CD14-positive monocyte (primary cell): Measurements from ENCODE around the gene ARHGAP18. TPM values are rescaled to one million over a fixed set of nuclear protein-coding genes. Genes with fewer than 3 reads are reported as not detected.

Source experiments
- DNase-seq, 3 donors: peaks; one replicate each; pipeline ENCODE4 v3.0.0-alpha.2; 2011 to 2022
- H2AFZ ChIP-seq: 2 replicates; pipeline ENCODE4 v1.6.0; 2012; ENCODE audit warnings: mild to moderate bottlenecking, low read depth, low read length, inconsistent platforms; ENCODE audit not compliant: insufficient read depth, poor library complexity, severe bottlenecking
- H3K27ac ChIP-seq, 2 donors: 1 replicate in 1 of 2; 2 replicates in 1 of 2; pipeline ENCODE4 v1.5.1; 2012 to 2013; ENCODE audit warnings: low read length in 2 of 2, control low read depth in 1 of 2, inconsistent platforms in 1 of 2, low read depth in 1 of 2, mild to moderate bottlenecking in 1 of 2
- H3K27me3 ChIP-seq, 2 donors: one replicate each; pipeline versions ENCODE4 v1.6.0 to v1.6.1; 2011 to 2013; ENCODE audit warnings: low read length in 2 of 2; ENCODE audit not compliant: control insufficient read depth in 2 of 2, insufficient read depth in 2 of 2
- H3K36me3 ChIP-seq, 2 donors: replicated peaks in 1 of 2; 1 replicate in 1 of 2; 2 replicates in 1 of 2; pipeline versions ENCODE4 v1.5.1 to v1.6.1; 2012 to 2013; ENCODE audit warnings: low read length in 2 of 2, control low read depth in 1 of 2, inconsistent platforms in 1 of 2, mild to moderate bottlenecking in 1 of 2; ENCODE audit not compliant: insufficient read depth in 2 of 2, control insufficient read depth in 1 of 2
- H3K4me1 ChIP-seq, 2 donors: 1 replicate in 1 of 2; 2 replicates in 1 of 2; pipeline versions ENCODE4 v1.5.1 to v1.6.1; 2012 to 2013; ENCODE audit warnings: low read length in 2 of 2, control low read depth in 1 of 2, inconsistent platforms in 1 of 2, mild to moderate bottlenecking in 1 of 2, moderate library complexity in 1 of 2; ENCODE audit not compliant: insufficient read depth in 2 of 2, control insufficient read depth in 1 of 2
- H3K4me2 ChIP-seq: replicated peaks from 2 replicates; pipeline ENCODE3; 2012; ENCODE audit warnings: low read length, moderate library complexity, mild to moderate bottlenecking; ENCODE audit not compliant: poor library complexity, severe bottlenecking; ENCODE audit errors: extremely low read depth
- H3K4me3 ChIP-seq, 3 experiments: fragments of 200-600 bp in 1 of 3; sonication (generic) in 1 of 3; replicated peaks in 1 of 3; 1 replicate in 2 of 3; 2 replicates in 1 of 3; pipeline ENCODE4 v1.5.1; 2011 to 2013; ENCODE audit warnings: low read length in 3 of 3, mild to moderate bottlenecking in 3 of 3, control low read depth in 2 of 3, low read depth in 2 of 3, inconsistent platforms in 1 of 3, moderate library complexity in 1 of 3
- H3K79me2 ChIP-seq: 2 replicates; pipeline ENCODE4 v1.6.0; 2012; ENCODE audit warnings: mild to moderate bottlenecking, control low read depth, inconsistent platforms, low read length, moderate library complexity; ENCODE audit not compliant: insufficient read depth
- H3K9ac ChIP-seq: 2 replicates; pipeline ENCODE4 v1.6.0; 2017; ENCODE audit warnings: low read length, mild to moderate bottlenecking; ENCODE audit not compliant: insufficient read depth, poor library complexity, severe bottlenecking
- H3K9me3 ChIP-seq, 2 donors: replicated peaks in 1 of 2; 1 replicate in 1 of 2; 2 replicates in 1 of 2; pipeline versions ENCODE4 v1.5.1 to v1.6.1; 2012 to 2013; ENCODE audit warnings: low read length in 2 of 2, control low read depth in 1 of 2; ENCODE audit not compliant: control insufficient read depth in 1 of 2, insufficient read depth in 1 of 2
- H4K20me1 ChIP-seq: 2 replicates; pipeline ENCODE4 v1.6.0; 2012; ENCODE audit warnings: mild to moderate bottlenecking, low read length, control low read depth, moderate library complexity; ENCODE audit not compliant: insufficient read depth
- H3K27ac Mint-ChIP-seq, 7 donors: one replicate each; pipeline ENCODE4 v1.8.0; 2020; ENCODE audit warnings: mild to moderate bottlenecking in 7 of 7, mixed read lengths in 7 of 7, moderate library complexity in 6 of 7, inconsistent platforms in 2 of 7
- H3K27me3 Mint-ChIP-seq, 3 donors: one replicate each; pipeline ENCODE4 v1.8.0; 2021 to 2022; ENCODE audit warnings: low read depth in 3 of 3, mild to moderate bottlenecking in 3 of 3, mixed read lengths in 3 of 3, moderate library complexity in 3 of 3, inconsistent platforms in 1 of 3
- H3K36me3 Mint-ChIP-seq, 2 donors: one replicate each; pipeline ENCODE4 v1.8.0; 2020; ENCODE audit warnings: mixed read lengths in 2 of 2, inconsistent platforms in 1 of 2, mild to moderate bottlenecking in 1 of 2
- H3K4me1 Mint-ChIP-seq: one replicate; pipeline ENCODE4 v1.8.0; 2020; ENCODE audit warnings: mild to moderate bottlenecking, mixed read lengths
- H3K4me3 Mint-ChIP-seq, 2 donors: one replicate each; pipeline ENCODE4 v1.8.0; 2020; ENCODE audit warnings: mild to moderate bottlenecking in 2 of 2, mixed read lengths in 2 of 2, moderate library complexity in 1 of 2
- H3K9me3 Mint-ChIP-seq, 7 donors: one replicate each; pipeline ENCODE4 v1.8.0; 2020 to 2022; ENCODE audit warnings: mixed read lengths in 7 of 7, mild to moderate bottlenecking in 6 of 7, moderate library complexity in 6 of 7, inconsistent platforms in 2 of 7
- CTCF ChIP-seq: fragments of 200-600 bp; IDR thresholded peaks from one replicate; pipeline ENCODE4 v1.8.0; 2022; ENCODE audit warnings: antibody characterized with exemption, mild to moderate bottlenecking
- WGBS: methylation state at CpG from one replicate; pipeline ENCODE4 v1.1.5; 2013; ENCODE audit warnings: missing lambda C conversion rate; ENCODE audit not compliant: insufficient coverage; 5-methylcytosine and 5-hydroxymethylcytosine counted together
- intact Hi-C, 2 donors: fragments of 100-400 bp; cut with micrococcal nuclease; formaldehyde crosslinking; loops; one replicate each; pipeline versions ENCODE4 v1.15.0 to v1.15.1; 2023
- polyA plus RNA-seq, 3 donors: library from polyadenylated mRNA; depleted of rRNA in 1 of 3; unstranded in 2 of 3; stranded (reverse) in 1 of 3; fragments of 300-500 nt in 2 of 3; fragments of >200 nt in 1 of 3; fragmentation: Illumina TruSeq in 2 of 3; gene quantifications; 1 replicate in 2 of 3; 2 replicates in 1 of 3; pipeline ENCODE4 v1.2.3, GENCODE V29; 2012 to 2021

Gene ARHGAP18
- polyA plus RNA-seq, 3 donors, result 3.7 to 5.6 (median 3.8) TPM

DNA sequence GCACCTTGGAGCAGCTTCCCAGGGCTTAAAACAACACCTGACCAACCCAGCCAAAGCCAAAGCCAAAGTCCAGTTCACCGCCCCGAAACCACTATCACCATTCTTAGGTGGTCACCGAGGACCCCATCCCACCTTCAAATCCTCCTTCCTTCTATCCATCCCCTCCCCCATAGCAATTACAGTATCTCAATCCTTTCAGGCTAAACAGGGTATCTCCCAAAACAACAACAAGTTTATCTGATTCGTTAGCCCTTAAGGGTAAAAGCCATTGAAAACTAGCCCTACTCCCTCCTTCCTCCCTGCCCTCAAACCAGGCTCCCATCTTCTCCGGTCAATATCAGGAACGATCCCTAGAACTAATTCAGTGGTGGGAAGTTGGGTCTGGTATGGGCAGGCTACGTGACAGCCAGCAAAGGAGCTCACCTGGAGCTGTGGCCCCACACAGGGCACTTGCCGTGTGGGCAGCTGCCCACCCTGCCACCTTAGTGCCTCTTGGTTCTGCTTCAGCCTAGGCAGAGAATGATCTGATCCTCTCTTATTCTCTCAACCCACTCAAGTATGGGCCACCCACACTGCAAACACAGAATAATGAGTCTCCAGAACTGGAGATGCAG lies 2.0 kb downstream of the ARHGAP18 start:
- no peak overlapping the region for H3K4me3 Mint-ChIP-seq
- Histone ChIP-seq H3K27me3 (no peaks in the 10 kb centered on the region), H3K4me3 (no peak overlapping the region), H3K9ac (no peak overlapping the region), H2AFZ (no peak overlapping the region), H3K36me3 (no peaks in the 10 kb centered on the region), H3K9me3 (no peaks in the 10 kb centered on the region), H3K4me2 (no peak overlapping the region), H3K79me2 (peaks cover 42% of the 10 kb centered on the region), H3K4me1 (peaks cover 24 to 45% of the 10 kb centered on the region in 2 donors), H3K27ac (no peak overlapping the region), H4K20me1 (no peaks in the 10 kb centered on the region)
- peaks cover 10% of the 10 kb centered on the region in 2 donors for H3K36me3 Mint-ChIP-seq
- intact Hi-C loops, result loop anchor here in 1 of 2 donors (5.0 kb wide), 1 partner anchor 36 kb away; no protein-coding TSS in a partner anchor
- H3K9me3 Mint-ChIP-seq, result no peaks in the 10 kb centered on the region
- no peak for DNase-seq
- H3K4me1 Mint-ChIP-seq, result peaks cover 52% of the 10 kb centered on the region
- 100% methylated on average over 5 of the region's 8 CpGs for WGBS
- H3K27me3 Mint-ChIP-seq, result peaks cover 3 to 6% (median 3%) of the 10 kb centered on the region in 3 donors
- peak overlapping the region in 3 of 7 donors; percentile 7 to 60 (median 16) for H3K27ac Mint-ChIP-seq
- TF ChIP-seq CTCF, result no peak

- no peaks in the 10 kb centered on the region for H3K27me3 ChIP-seq
- Mint-ChIP-seq H3K9me3 (peaks cover 0 to 8% (median 4%) of the 10 kb centered on the region in 7 donors), H3K36me3 (peaks cover 11 to 18% of the 10 kb centered on the region in 2 donors), H3K4me3 (no peak overlapping the region), H3K4me1 (peaks cover 60% of the 10 kb centered on the region), H3K27ac (no peak overlapping the region), H3K27me3 (peaks cover 3 to 6% (median 3%) of the 10 kb centered on the region in 3 donors)
- H4K20me1 ChIP-seq, result no peaks in the 10 kb centered on the region
- H2AFZ ChIP-seq, result no peak overlapping the region
- no peak for TF ChIP-seq CTCF
- no peak overlapping the region for H3K27ac ChIP-seq
- H3K36me3 ChIP-seq, result no peaks in the 10 kb centered on the region
- no peak overlapping the region for H3K4me3 ChIP-seq
- H3K9ac ChIP-seq, result no peak overlapping the region
- no peak overlapping the region for H3K4me2 ChIP-seq
- no CpG with 5 or more reads among the region's 6 CpGs for WGBS
- peaks cover 30 to 54% of the 10 kb centered on the region in 2 donors for H3K4me1 ChIP-seq
- intact Hi-C loops, result loop anchor here in 1 of 2 donors (5.0 kb wide), 1 partner anchor 35 kb away; no protein-coding TSS in a partner anchor
- peaks cover 0 to 6% of the 10 kb centered on the region in 2 donors for H3K9me3 ChIP-seq
- peaks cover 51% of the 10 kb centered on the region for H3K79me2 ChIP-seq
- no peak for DNase-seq
Observed at GRCh38 chr6:129707028-129707427, 2.9 kb downstream of the ARHGAP18 start.
